BJ (cell line): ENCODE data around the gene ZNF396. TPM values are rescaled to one million over a fixed set of nuclear protein-coding genes. Genes with fewer than 3 reads are reported as not detected.

ENCODE experiments used
- CTCF ChIA-PET: fragments of 350-600 bp; formaldehyde crosslinking; extraction: SDS; loops from one replicate; lab custom pipeline; 2021; ENCODE audit warnings: antibody characterized with exemption, inconsistent platforms; lab: Yijun Ruan, JAX
- POLR2A ChIA-PET: fragments of 300-600 bp; sonication (Branson Sonifier 250); formaldehyde crosslinking; extraction: SDS; loops from one replicate; lab custom pipeline; 2021; ENCODE audit warnings: antibody characterized with exemption; lab: Charles Lee
- DNase-seq: peaks from one replicate; pipeline ENCODE4 v3.0.0-alpha.2; 2011; ENCODE audit warnings: low read depth
- H3K27me3 ChIP-seq: 2 replicates; pipeline ENCODE4 v1.6.0; 2011; ENCODE audit warnings: low read length; ENCODE audit not compliant: control insufficient read depth, insufficient read depth
- H3K36me3 ChIP-seq: 2 replicates; pipeline ENCODE4 v1.5.1; 2011; ENCODE audit warnings: low read length; ENCODE audit not compliant: control insufficient read depth, insufficient read depth
- H3K4me3 ChIP-seq: 2 replicates; pipeline ENCODE4 v1.5.1; 2011; ENCODE audit warnings: low read depth, mild to moderate bottlenecking, control low read depth, low read length
- CTCF ChIP-seq: IDR thresholded peaks from 2 replicates; pipeline ENCODE4 v1.5.1; 2011; ENCODE audit warnings: low read depth, mild to moderate bottlenecking, control low read depth, inconsistent platforms, low read length, moderate library complexity; ENCODE audit not compliant: insufficient read depth
- polyA plus RNA-seq: library from polyadenylated mRNA; depleted of rRNA; stranded (reverse); fragments of >200 nt; gene quantifications from 2 replicates; pipeline ENCODE4 v1.2.3, GENCODE V29; 2011

Gene ZNF396
- polyA plus RNA-seq, 1 experiment, result 0.60 TPM

- TF ChIP-seq CTCF, result no peak
- H3K4me3 ChIP-seq, result no peak overlapping the region
- peaks cover 1% of the 10 kb centered on the region for H3K36me3 ChIP-seq
- H3K27me3 ChIP-seq, result no peaks in the 10 kb centered on the region
- no peak for DNase-seq
- CTCF ChIA-PET, result no interaction called here
- POLR2A ChIA-PET, result no interaction called here
Measured at GRCh38 chr18:35331367-35332087, 45.6 kb downstream of the ZNF396 start.

- Histone ChIP-seq H3K36me3 (0 out of 2 replicates have a peak, but pooled peaks cover 1% of the 10 kb centered on the region), H3K27me3 (no peaks in the 10 kb centered on the region), H3K4me3 (no peak overlapping the region)
- TF ChIP-seq CTCF, result no peak
- DNase-seq, result no peak
- POLR2A ChIA-PET, result no interaction called here
- CTCF ChIA-PET, result no interaction called here
Measured at GRCh38 chr18:35328868-35329267, 48.3 kb downstream of the ZNF396 start.

- ChIA-PET CTCF (no interaction called here), POLR2A (no interaction called here)
- no peak for DNase-seq
- no peaks in the 10 kb centered on the region for H3K27me3 ChIP-seq
- no peak for TF ChIP-seq CTCF
- H3K36me3 ChIP-seq, result 0 out of 2 replicates have a peak, but pooled peaks cover 1% of the 10 kb centered on the region
- no peak overlapping the region for H3K4me3 ChIP-seq
Measured at GRCh38 chr18:35326695-35327387, 50.3 kb downstream of the ZNF396 start.

- no peak for TF ChIP-seq CTCF
- ChIA-PET CTCF (interaction anchor here (1.0 kb wide), 3 partner anchors 15 to 89 kb away, joined by 3 read pairs; no protein-coding TSS in a partner anchor), POLR2A (interaction anchor here (0.6 to 0.7 kb wide), 2 partner anchors 445 to 750 kb away, joined by 3 read pairs; no protein-coding TSS in a partner anchor)
- H3K4me3 ChIP-seq, result no peak overlapping the region
- no peaks in the 10 kb centered on the region for H3K27me3 ChIP-seq
- DNase-seq, result no peak
- no peaks in the 10 kb centered on the region for H3K36me3 ChIP-seq
Measured at GRCh38 chr18:35324926-35325655, 52.0 kb downstream of the ZNF396 start.
